HG02943 (cell line): Measurements from ENCODE around the gene LDB3.
"Not testable (repeated sequence)": the region's sequence is repeated elsewhere in the genome, so short reads cannot be mapped to it uniquely, and the experiment has no call there.

Experiments
- ATAC-seq: cut with Tn5 transposase; IDR thresholded peaks from one replicate; pipeline ENCODE4 v1.9.1; 2021; ENCODE audit warnings: mild to moderate bottlenecking, low read depth, moderate library complexity; ENCODE audit not compliant: unreplicated experiment

LDB3 gene, protein sequence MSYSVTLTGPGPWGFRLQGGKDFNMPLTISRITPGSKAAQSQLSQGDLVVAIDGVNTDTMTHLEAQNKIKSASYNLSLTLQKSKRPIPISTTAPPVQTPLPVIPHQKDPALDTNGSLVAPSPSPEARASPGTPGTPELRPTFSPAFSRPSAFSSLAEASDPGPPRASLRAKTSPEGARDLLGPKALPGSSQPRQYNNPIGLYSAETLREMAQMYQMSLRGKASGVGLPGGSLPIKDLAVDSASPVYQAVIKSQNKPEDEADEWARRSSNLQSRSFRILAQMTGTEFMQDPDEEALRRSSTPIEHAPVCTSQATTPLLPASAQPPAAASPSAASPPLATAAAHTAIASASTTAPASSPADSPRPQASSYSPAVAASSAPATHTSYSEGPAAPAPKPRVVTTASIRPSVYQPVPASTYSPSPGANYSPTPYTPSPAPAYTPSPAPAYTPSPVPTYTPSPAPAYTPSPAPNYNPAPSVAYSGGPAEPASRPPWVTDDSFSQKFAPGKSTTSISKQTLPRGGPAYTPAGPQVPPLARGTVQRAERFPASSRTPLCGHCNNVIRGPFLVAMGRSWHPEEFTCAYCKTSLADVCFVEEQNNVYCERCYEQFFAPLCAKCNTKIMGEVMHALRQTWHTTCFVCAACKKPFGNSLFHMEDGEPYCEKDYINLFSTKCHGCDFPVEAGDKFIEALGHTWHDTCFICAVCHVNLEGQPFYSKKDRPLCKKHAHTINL

DNA sequence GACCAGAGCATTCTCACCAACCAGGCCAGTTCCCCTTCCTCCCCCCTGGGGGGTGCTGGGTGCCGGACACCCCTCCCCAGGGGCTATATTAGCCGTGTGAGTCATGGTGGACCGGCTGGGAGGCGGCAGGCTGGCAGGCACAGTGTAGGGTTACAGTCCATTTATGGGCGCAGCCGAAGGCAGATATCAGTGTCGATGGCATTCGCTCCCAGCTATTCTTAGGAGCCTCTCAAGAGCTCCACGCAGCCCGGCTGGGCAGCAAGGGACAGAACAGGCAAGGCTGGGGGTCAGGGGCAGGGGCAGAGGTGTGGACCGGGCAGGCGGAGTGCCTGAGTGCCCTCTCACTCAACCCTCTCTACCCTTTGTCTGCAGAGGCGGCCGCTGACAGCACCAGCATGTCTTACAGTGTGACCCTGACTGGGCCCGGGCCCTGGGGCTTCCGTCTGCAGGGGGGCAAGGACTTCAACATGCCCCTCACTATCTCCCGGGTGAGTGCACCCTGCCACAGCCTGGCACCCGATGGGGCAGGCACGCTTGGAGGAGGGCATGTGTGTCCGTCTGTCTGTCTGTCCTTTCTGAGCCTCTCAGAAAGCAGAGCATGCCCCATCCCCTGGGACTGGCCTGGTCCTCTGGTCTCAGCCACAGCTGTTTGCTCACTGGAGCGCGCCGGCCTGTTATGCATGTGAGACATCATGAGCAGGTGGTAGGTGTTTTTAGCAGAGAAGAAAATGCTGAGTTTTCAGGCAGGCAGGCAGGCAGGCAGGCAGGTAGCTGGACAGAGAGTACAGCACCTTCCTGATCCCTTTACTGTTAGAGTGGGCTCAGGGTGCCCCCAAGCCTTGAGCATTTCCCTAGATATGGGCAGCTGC is at the start of gene LDB3:
Gene LDB3, plus strand, starts transcription at position 215 of the 869 bp plus-strand sequence. Its CDS starts 181 bp downstream, at position 396.
- ATAC-seq, result no peak

DNA sequence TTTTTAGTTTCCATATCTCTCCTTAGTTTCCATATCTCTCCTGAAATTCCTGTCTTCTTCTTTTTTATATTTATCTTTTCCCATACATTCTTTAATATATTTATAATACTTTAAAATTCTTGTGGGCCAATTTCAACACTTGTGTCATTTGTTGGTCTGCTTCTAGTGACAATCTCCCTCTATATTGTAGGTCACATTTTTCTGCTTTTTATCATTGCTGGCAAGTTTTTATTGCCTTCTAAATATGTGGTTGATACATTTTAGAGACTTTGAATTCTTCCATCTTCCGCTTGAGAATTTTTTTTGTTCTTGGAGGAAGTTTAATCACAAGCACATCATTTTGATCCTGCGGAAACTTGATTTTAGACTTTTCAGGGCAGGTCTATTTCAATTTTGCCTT is 40.0 kb upstream of the LDB3 start:
- no peak for ATAC-seq

DNA sequence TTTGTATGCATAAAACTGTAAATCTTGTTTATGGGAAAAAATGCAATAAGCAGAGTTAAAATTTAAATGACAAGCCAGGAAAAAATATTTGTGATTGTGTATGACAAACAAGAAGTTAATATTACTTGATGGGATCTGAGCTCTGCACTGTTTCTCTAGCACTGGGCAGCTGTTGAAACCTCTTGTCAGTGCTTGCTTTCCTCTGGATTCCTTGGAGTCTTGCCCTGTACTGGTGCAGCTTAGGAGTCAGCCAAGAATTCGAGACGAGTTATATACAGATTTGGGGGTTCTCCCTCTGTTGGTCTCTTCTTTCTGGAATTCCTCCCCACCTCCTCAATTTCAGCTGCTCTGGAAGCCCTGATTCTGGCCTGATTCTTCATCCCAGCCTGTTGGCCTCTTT is 38.2 kb upstream of the LDB3 start:
- ATAC-seq, result no peak

DNA sequence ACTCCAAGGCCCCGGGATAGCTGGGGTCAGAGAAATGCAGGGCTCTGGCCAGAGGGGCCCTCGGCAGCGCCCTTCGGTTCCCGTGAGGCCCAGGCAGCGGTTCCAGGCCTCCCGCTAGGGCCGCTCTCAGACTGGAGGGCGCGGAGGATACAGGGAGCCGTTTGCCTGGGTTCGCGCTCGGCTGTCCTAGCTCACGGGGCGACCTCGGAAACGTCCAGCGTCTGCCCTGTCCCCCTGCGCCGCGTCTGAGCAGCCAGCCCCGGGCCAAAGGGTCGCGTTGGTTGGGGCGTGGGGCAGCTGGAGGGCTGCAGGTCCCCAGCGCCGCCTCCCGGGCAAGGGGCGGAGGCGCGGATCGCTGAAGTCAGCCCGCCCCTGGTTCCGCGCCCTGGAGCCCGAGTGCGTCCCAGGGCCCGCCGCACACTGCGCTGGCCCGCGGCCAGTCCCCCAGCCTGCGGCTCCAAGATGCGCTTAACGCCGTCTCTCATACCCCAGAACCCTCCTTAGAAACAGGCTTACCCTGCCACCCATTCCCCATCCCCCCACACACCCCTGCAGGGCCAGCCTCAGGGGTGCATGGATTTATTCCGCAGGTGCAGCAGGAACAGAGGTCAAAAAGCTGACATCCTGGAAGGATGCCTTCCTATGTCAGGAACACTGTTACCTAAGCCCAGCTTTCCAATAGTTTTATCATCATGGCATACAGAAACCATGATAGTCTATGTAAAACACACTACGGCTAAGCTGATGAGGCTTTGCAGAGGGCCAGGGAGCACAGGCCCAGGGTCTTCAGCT is 36.1 kb upstream of the LDB3 start:
- ATAC-seq, result no peak

DNA sequence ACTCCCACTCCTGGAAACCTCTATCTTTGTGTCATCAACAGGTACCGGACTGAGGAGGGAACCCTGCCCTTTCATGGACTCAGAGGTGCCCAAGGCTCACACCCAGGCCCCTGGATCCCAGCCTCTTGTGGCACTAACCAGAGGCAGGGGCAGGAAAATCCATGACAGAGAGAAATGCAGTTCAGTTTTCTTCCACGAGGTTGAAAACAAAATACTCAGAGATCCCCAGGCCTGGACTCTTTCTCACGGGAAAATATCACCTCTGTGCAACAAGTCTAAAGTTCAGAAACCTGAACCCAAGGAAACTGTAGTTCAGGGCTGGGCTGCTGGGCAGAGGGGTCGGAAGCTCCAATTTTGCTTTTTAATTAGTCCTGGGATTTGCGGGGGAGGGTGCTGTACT is 35.4 kb upstream of the LDB3 start:
- ATAC-seq, result no peak

DNA sequence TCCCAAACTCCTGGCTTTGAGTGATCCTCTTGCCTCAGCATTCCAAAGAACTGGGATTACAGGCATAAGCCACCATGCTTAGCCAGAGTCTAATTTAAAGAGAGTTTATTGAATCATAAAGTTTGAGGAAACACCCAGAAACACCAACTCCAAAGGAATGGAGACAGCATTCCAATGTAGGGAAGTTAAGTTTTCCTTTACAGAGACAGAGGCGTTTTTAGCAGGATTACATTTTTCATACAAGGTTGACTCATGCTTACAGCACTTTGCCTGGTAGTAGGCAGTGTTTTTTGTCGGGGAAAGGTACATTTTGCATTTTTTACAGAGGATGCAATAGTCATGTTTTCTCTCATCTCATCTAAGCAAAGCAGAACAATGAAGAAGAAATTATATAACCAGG is 32.9 kb upstream of the LDB3 start:
- no peak for ATAC-seq

DNA sequence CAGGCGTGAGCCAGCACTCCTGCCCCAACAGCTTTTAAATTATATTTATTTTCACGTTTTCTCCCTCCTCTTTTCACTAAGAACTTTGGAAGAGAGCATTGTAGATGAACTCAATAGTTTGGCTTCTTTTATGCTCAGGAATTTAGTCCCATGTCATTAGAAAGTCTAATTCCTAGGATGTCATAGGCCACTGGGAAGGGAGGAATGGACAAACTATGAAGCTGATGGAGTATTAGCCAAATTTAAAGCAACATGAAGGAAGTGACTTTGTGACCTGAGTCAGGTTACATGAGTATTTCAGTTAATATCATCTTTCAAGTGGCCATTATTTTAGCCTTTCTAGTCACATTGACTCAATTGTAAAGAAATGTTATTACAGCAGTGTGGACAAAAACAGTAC is 32.0 kb upstream of the LDB3 start:
- ATAC-seq, result no peak

DNA sequence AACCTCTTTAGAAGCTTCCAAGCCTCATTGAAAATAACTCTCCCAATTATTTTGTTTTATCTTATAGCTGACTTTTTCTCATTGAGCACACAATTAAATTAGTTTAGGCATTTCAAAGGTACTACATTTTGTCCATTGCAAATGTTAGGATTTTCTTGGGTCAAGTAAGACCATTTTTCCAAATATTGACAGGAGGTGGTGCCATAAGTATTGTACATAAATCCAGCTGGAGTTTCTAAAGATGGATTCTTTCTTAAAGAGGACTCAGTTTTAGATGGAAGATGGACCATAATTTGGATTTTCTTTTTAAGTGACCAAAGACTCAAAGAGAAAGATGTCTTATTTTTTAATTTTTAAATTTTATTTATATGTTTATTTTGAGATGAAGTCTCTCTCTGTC is 26.3 kb upstream of the LDB3 start:
- ATAC-seq, result no peak

DNA sequence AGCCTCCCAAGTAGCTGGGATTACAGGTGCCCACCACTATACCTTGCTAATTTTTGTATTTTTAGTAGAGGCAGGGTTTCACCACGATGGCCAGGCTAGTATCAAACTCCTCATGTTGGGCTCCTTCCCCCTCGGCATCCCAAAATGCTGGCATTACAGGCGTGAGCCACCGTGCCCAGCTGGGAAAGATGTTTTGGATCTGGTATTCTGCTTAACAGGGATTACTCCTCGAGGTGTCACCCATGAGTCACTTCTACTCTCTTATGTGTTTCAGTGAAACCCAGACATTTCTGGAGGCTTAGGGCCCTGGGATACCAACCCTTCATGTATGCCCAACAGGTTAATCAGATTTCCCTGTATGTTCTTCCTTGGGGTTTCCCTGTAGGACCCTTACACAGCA is 25.8 kb upstream of the LDB3 start:
- ATAC-seq, result no peak

DNA sequence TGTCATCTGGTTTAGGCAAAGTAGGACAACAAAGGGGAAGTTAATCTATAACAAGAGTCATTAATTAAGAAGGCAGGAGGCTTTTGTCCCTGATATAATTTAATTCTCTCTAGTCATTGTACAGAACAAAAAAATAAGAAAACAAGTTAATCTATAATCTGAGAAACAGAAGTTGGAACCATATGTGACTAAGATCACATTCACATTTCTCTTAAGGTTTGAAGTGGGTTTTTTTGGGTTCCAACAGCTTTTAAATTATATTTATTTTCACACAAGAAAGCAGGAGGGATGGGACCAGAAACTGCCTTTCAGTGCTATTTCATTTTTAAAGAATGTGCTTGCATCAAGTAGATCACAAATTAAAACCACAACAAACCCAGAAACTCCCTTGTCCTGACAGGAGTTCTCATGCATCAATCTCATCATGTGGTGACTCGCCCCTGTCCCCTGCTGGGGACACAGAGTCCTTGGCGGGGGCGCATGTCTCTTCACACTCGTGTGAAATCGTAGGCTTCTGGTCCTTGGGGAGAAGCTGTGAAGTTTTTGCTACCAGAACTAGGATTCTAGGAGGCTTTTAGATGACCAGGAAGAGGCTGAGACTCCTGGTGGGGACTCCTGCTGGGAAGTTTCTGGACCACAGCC is 24.0 kb upstream of the LDB3 start:
- ATAC-seq, result no peak

DNA sequence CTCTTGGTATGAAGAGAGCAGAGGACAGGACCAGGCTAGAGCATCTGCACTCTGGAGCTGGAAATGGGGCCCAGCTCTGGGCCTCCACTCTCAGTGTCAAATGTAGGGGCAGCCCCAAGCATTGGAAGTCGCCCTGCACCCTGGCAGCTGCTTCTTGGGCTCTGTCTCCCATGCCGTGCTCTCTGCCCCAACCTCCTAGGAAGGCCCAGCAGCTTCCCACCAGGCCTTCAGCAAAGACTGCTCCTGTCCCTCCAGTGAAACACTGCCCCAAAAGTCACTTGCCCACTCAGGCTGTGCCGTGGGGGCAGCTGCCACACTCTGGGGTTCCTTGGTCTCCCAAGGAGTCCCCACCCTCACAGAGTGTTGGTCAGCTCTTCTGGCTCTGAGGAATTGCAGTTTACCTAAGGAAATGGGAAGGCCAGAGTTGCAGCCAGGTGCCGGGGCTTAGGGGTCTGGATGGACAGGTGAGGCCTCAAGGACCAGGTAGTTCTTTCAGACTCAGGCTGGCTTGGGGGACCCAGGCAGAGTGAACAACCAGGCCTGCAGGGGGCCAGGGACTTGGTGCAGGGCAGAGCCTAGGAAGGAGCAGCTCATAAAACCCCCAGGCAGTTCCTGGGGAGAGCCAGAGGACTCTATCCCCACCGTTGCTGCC is 23.4 kb upstream of the LDB3 start:
- no peak for ATAC-seq

DNA sequence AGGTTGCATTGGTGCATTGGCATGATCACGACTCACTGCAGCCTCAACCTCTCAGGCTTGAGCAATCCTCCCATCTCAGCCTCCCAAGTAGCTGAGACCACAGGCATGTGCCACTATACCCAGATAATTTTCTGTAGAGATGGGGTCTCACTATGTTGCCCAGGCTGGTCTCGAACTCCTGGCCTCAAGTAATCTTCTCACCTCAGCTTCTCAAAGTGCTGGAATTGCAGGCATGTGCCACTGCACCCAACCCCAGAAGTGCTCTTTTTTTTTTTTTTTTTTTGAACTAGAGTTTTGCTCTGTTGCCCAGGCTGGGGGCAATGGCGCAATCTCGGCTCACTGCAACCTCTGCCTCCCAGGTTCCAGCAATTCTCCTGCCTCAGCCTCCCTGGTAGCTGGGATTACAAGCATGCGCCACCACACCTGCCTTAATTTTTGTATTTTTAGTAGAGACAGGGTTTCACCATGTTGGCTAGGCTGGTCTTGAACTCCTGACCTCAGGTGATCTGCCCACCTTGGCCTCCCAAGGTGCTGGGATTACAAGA is 22.6 kb upstream of the LDB3 start:
- not testable (repeated sequence) for ATAC-seq

DNA sequence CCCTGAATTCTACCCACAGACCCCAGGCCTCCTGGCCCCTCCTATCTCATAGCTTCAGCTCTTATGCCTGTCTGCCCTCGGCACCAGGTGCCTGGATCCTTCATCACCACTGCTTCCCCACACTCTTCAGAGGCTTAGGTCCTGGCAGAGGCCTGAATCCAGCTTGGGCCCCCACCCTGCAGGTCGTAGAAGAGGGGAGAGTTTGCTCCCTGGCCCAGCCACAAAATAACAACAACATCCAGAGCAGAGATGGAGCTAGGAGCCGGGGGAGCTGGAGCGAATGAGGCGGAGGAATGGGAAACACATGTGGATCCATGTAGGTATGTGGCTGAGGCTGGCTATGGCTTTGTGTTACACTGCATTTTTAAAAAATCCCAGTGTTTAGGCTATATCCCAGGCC is 21.8 kb upstream of the LDB3 start:
- no peak for ATAC-seq

DNA sequence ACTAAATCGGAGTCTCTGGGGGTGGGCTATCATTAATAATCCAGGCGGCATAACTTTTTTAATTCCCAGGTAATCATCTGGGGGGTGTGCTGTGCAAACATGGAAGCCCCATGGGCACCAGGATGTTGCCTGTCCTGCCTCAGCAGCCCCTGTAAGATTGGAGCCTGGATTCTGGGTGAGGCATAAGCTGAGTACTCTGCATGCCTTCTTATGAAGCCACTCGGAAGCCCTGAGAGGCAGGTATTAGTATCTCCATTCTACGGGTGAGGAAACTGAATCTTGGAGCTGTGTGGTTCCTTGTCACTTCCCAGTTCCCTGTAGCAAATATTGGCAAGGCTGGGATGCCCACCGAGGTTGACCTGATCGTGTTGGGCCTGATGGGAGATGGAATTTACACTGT is 21.4 kb upstream of the LDB3 start:
- no peak for ATAC-seq

DNA sequence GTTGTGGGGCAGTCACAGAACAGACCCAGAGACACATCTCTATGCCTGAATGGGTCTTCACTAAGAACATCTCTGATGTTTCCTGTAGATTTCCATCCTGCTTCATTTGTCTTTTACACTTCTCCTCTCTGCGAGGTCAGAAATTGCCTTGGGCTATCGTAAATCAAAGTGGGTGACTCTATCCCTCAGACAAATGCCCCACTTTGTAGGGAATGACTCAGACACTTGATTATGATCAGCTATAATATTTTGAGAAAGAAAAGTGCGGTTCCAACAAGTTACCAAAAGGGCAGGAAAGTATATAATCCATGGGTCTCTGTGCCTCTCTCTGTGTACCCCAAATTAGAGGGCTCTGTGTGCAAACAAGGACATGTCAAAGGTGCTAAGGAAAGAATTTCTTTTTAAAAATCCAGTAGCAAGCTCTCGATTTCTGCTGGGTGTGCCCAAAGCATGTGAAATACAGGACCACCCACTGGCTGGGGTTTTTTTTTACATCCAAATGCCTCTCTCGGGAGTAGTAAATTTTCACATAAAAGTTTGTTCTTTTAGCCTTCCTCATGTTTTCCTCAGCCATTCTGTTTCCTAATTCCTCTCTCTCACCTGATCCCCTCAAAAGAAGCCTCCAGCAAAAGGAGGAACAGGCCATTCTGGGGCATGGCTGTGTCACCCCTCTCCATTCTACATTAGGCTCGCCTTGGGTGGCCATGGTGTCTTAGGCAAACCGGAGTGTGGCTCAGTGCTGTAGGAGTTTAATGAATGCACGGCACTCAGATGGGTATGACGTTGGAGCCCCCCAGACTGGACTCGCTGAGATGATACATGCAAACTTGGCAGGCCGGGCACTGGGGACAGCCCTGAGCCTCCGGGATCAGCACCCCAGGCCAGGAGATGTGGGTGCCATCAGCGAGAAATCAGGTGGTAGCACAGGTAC is 20.3 kb upstream of the LDB3 start:
- ATAC-seq, result no peak

DNA sequence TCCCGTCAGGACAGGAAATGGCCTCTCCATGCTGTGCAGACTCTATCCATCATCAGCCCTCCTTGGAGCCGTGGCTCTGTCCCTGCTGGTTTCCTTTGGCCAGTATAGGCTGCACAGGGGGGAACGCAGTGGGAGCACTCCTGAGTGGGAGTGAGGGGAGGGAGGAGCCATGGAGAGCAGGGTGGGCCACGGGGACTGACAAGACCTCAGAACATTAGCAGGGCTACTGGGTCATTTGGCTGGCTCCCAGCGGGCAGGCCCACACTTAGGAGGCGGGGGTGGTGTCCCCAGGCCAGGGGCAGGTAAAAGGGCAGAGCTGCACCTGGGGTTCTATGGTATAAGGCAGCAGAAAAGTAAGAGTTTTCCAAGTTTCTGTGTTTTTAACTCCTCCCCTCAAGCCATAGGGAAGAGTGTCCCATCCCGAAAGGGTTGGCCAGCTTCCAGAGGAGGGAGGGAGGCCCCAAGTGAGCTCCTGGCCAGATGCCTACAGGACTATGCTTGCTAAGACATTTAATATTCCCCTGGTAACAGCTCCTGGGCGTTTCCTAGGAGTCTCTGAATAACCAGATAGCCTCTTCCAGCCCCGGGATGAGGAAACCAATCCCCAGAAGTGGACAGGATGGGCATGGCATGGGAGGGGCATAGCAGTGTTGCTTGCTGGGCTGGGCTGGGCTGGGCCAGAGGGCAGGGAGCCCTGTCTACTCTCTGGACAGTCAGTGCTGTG is 19.4 kb upstream of the LDB3 start:
- no peak for ATAC-seq

DNA sequence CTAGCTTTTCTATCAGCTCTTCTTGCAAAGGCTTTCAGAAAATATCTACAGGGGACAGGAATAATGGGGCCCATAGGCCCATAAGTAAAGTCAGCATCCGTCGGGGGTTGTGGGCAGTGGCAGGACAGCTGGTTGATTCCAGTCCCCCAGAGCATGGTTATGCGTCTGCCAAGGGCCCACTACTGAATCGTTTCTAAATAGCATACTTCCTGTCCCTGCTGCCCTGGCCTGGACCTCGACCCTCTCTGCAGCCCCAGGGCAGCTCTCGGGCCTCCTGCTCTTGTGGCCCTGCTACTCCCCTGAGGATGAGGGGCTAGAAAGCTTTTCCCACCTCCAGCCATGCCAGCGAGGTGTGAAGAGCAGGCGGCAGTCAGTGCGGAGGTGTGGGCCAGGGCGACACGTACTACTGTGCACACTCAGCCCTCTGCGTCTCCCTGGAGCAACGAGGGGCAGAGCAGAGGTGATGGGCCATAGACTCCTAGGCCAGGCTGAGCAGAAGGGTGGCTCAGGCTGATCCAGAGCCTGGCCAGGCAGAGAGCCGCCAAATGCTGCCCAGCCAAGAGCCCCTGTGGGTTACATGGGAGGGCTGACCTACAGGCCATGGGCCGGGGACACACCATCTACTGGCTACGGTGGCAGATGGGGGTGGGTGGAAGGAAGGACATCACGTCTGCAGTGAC is 18.7 kb upstream of the LDB3 start:
- ATAC-seq, result no peak
